HG03520 (cell line): ENCODE data around the gene KCNA2.

Experiments
- ATAC-seq: cut with Tn5 transposase; IDR thresholded peaks from one replicate; pipeline ENCODE4 v1.9.1; 2021; ENCODE audit warnings: mild to moderate bottlenecking, moderate library complexity; ENCODE audit not compliant: unreplicated experiment

KCNA2 gene

DNA sequence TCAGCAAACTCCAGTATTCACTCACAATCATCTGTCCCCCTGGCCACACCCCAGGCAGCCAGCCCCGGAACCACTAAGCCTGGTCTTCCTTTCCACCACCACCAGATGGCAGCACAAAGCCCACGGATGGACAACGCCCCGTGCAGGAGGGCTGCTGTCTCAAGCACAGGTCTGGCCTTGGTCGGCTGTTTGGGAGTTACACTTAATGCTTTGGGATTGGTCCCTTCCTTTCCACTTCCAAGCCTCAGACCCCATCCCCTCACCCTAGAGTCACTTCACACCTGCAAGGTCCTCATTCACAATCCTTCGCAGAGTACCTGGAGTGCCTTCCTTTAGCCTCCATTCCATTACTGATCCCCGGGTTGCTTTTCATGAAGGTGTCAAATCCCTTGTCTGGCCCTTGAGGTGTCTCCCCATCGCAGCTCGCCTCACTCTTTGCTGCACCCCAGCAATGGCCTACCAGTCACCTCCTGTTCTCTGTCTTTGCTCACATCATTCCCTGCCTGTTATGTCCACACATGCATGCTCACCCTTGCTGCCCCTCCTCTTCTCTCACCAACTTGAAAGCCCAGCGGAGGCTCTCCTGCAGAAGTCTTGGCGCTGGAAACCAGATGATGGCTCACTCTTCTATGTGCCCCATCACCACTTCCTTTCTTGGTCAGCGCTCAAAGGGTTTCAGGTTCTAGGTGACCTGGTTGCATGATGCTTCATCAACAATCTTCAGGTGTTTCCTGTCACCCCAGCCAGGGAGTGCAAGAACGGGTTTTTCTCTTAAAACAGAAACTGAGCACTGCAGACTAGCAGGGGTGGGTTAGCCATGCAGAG lies 24.9 kb upstream of the KCNA2 start:
- ATAC-seq, result peak; percentile 43

DNA sequence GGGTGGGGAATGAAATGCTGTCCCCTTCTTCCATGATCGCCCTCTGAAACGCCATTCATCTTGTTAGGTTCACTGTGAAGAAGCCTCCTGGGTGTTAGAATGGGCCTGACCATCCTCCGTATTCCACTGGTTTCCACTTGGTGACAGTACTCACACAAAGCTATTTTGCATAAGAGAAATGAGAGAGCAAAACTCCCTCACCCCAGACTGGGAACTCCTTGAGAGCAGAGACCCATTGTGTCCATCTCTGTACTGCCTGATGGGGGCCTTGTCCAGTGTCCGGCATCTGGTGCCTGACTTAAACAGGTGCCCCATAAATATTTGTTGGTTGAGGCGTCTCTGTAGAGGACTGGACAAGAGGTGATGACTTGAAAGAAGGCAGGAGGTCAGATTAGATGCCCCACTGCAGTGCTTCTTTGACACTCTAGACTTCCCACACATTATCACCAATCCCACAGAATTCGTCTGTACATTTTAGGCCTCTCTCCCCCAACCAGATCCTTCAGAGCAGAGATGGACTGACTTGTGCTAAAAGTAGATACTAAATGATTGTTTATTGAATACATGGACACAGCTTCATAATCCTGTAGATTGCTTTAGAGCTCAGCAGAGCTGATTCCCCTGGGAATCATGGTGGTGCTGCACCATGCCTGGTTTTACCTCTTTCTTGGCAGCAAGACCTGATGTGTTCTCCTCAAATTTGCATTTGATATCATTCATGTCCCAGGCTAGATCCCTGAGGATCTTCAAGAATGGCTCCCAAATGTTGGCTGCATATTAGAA lies 22.4 kb upstream of the KCNA2 start:
- ATAC-seq, result no peak

DNA sequence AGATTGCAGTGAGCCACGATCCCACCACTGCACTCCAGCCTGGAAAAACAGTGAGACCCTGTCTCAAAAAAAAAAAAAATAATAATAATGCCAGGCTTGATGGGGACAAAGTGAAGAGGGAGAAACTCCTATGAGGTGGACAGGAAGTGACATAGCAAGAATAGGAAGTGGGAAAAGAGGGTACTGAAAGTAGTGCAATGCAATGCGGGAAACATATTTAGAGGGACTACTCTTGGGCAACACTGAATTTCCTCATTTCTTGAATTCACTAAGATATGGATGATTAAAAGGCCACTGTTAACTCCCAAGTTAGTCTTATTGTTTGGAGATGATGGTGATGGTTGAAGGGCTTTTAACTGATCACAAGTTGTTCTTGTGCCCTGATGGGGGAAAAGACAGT lies 21.6 kb upstream of the KCNA2 start:
- ATAC-seq, result no peak

DNA sequence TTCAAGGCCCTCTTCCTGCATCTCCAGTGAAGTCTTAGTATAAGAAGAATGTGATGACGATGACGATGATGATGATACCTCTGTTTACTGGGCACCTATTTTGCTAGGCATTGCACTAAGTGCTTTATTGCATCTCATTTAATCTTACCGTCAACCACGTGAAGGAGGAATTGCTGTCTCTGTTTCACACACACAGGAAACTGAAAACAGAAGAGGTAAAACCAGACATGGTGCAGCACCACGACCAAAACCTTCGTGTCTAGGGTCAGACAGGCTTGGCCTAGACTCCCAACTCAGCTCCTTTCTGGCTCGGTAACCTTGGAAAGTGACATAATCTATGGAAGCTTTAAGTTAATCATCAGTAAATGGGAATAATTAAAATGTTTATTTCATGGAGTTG lies 20.7 kb upstream of the KCNA2 start:
- ATAC-seq, result no peak

DNA sequence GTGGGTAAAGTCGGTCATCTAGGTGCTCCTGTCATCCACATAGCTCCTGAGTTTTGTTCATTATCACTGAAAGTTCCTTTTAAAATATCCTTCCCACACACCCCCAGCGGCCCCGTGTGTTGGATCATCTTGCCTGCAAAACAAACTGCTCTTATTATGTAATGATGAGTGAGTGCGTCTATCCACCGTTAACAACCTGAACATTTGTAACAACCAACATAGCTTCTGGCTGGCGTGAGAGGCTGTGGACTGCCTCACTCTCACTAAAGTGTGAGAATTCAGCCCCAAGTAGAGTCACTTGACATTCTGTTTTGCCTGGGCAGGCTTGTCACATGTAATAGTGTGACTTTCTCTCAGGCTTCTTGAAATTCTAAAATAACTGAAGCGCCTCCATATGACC lies 14.5 kb upstream of the KCNA2 start:
- no peak for ATAC-seq

DNA sequence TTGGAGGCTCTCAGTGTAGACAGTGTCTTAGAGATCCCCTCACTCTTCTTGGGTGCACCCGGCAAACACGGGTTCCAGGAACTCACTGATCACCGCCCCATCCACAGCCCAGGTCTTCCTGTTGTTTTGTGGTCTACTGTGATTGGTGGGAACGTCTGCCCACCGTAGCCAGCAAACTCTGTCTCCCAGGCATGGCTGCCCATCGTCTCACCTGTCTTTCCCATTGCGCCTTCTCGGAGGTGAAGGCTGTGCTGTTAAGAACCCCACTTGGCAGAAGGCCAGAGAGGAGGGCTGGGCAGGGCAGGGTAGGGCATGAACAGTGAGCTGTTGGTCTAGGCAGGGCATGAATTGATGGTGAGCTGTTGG lies 14.1 kb upstream of the KCNA2 start:
- no peak for ATAC-seq

DNA sequence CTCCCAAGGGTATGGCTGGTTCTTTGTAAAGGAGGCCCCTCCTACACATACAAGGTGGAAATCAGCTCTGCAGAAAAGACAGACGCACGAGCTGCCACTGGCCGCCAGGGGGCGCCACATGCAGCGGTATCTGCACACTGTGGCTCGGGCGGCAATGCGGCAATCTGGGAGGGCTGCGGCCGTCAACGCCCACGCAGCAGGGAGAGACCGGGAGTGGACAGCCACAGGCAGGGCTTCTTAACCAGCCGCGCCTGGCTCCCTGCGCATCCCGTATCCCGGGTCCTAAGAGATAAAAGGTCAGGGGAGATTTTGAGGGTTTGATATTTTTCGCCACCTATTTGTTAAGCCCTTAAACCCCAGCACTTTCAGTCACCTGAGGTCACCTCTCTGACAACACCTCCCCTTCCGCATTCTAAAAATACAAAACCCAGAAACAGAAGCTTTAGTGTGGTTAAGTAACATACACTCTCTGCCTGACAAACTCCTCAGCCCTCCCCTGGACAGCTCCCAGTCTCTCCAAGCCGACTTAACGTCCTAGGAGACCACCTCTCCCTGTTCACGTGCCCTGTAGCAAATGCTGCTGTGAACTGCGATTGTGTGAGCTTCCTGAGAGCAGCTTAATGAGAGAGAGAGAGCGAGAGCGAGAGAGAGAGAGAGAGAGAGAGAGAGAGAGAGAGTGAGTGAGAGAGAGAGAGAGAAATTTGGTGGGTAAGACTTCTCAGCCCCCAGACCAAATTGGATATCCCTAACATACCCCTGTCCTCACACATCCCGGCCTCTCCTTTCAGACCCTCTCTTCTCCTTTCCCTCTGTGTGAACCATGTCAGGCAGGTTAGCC lies 13.5 kb upstream of the KCNA2 start:
- ATAC-seq, result peak; percentile 80

DNA sequence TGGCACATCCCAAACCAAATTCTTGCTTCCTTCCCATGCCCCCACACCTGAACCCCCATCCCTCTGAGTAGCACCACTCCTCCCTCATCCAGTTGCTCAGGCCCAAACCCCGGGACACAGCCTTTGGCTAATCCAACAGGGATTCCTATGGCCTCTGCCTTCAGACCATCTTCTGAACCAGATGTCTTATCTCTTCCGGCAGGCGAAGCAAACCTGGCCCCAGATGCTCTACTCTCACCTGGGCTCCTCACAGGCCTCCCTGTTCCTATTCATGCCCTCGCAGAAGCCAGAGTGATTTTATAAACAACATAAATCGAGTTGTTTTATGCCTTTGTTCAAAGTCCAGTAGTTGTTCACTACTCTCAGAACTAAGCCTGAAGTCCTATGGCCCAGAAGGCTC lies 12.5 kb upstream of the KCNA2 start:
- no peak for ATAC-seq

DNA sequence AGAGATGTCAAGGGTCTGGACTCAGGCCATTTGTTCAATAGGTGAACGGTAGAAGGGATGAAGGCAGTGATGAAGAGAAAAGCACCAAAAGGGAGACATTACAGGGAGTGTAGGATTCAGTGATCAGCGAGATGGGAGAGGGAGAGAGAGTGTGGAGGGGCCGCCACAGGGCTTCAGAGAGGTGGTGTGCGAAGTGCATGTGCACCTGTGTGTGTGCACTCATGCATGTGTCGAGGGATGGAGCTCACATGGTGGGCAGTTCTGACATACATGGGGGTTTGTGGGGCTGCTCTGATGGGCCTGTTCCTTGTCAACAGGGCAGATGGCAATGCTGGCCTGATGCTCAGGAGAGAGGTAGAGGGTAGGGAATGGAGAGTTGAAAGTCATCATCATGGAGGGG lies 11.4 kb upstream of the KCNA2 start:
- no peak for ATAC-seq

DNA sequence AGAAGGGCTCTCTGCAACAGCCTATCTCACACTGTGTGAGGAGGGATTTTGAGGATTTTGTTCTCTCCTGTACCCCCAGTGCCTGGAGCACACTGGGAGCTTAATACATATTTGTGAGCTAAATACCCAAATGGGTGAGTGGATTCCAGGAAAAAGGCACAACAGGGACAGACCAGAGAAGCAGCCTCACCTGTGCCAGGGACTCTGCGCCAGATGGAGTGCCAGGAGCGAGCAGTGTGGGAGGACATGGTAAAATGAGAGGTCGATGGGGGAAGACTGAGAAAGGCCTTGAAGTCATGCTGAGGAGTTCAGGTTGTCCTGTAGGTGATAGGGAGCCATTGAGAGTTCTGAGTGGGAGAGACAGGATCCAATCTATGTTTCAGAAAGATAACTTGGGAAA lies 11.0 kb upstream of the KCNA2 start:
- no peak for ATAC-seq

DNA sequence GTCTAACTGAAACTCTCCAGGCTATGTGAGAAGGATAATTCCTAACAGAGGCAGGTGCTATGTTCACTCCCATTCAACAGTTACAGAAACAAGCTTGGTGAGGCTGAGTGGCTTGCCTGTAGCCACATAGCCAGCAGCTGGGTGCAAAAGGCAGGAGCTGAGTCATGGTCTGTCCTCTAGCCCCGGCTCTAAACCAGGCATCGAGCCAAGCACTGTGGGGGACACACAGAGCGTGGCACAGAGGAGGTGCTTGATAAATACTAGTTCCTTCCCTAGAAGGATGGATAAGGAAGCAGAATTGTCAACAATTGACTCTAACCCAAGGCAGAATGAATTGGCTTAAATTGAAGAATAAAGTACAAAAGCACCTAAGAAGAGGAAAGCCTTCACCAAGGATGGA lies 10.4 kb upstream of the KCNA2 start:
- ATAC-seq, result no peak

DNA sequence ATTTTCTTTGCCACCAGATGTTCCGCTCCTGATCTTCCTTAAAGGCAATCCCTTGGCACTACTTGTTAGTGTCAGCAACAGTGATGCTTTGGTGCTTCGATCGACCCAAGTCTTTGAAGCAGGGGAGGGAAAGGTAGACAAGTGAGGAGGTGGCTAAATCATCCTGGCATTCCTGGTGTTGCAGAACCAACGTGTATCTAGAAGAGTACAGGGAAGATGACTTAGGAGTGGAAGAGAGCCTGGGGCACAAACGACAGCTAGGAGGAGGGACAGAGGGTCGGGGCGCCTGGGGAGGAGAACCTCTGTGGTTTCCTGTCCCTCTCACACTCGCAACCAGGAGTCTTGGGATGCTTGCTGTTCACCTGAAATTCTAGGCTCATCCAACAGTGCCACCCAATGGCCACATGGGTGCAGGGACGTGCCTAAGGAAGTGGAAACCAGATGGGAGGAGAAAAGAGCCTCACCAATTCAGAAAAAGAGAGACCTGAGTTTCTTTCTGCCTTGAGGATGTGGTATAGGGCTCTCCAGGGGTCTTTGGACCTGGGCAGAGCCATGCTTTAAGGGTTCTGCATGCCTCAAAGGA lies 9.5 kb upstream of the KCNA2 start:
- ATAC-seq, result no peak

DNA sequence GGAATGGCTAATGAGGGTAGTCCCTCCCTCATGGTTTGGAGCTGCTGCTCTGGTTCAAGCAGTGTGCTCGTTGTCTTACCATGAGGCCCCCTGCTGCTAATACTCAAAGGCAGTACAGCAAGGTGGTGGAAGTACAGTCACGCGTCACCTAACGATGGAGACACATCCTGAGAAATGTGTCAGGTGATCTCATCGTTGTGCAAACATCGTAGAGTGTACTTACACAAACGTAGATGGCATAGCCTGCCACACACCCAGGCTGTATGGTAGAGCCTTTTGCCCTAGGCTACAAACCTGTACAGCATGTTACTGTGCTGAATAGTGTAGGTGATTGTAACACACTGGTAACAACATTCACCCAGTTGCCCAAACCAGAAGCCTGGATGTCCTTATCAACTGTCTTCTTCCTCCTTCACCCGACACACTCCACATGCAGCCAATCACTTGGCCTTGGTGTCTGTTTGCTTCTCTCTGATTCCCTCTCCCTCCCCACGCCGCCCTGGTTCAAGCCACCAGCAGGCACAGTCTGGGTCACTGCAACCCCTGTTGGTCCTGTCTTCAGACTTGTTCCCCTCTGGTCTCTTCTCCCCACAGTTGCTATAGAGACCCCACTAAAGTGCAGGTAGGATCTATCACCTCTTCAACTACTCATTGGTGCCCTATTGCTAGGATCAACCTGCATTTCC lies 6.0 kb upstream of the KCNA2 start:
- ATAC-seq, result no peak

DNA sequence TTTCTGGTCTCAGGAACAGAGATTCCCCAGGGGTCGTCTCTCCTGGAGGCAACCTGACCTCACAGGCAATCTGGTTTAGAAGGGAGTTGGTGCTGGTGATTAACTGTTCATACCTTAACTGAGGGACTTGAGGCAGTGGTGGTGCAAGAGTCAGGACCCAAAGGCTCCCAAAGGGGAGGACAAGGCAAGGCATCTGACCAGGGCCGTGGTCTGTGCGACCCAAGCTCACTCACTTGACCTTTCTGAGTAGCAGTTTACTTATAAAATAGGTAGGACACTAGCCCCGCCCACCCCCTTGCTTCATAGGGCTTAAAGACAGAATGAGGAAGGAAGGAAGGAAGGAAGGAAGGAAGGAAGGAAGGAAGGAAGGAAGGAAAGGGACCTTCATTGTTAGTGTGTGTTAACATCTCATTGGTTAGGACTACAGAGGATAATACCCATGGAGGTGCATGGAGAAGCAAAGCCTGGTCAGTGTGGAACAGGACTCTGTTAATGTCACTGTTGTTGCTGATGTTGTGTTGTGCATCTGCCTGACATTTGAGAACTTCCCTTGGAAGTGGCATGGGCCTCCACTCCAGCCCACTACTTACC lies 4.6 kb upstream of the KCNA2 start:
- ATAC-seq, result no peak

DNA sequence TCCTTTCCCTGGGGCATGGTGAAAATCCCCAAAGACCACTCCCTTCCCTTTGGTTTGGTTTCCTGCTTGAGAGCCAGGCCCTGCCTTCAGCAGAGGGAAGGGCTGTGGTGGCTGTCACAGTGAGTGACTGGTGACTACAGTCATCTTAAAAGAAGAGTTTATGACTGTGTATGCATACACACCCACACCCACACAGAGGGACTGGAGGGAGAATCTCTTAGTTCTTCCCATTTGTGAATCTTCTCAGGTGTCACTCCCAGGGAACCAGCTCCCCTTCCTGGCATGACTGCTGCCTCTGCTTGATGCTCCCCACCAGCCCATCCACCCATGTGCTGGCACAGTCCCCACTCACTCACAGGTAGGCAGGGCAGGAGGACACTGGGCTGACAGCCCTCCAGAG lies 3.9 kb upstream of the KCNA2 start:
- ATAC-seq, result no peak

DNA sequence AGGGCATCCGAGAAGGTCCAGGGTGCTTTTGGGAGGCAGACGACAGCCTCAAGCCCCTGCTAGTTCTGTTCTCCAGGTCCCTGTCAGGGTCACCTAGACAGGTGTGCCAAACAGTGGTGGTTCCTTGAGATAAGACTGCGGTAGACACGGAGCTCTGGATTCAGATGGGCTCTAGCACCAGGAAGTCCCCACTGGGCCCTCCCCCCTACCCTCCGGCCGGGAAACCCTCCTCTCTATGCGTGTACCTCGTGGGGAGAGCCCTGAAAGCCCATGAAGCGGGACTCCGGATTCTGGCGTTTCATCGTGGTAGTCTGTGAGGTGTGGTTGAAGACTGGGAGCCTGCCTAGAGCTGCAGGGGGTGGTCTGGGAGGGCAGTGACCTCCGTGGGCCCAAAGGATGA lies 2.1 kb upstream of the KCNA2 start:
- ATAC-seq, result no peak

DNA sequence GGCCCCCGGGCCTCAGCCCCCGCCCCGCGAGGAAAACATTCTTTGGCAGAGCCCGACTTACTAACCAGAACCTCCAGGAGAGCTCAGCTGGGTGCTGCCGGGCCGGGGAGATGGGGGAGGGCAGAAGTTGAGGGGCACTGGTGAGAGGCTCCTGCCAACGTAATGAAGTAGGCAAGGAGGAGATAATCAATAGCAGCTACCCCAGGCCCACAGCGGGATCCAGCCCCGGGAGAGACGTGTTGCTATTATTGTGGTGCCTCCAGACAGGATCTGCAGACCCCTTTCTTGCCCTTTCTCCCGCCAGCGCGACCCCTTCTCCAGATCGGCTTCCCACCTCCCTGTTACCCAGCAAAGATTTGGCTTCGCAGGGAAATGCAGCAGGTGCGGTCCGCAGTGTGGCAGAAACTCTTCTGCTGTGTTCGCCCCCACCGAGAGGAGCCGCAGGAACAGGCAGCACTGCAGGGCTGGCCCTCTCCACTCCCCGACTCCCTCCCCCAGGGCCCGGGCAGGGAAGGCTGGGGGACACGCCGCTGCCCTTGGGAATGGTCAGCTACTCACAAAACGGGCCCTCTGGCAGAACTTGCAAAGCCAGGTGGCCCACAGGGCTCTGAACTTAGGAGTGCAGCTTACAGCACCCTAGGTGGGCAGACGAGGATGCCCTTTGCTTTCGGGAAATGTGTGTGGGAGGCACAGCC lies 1.5 kb upstream of the KCNA2 start:
- no peak for ATAC-seq

DNA sequence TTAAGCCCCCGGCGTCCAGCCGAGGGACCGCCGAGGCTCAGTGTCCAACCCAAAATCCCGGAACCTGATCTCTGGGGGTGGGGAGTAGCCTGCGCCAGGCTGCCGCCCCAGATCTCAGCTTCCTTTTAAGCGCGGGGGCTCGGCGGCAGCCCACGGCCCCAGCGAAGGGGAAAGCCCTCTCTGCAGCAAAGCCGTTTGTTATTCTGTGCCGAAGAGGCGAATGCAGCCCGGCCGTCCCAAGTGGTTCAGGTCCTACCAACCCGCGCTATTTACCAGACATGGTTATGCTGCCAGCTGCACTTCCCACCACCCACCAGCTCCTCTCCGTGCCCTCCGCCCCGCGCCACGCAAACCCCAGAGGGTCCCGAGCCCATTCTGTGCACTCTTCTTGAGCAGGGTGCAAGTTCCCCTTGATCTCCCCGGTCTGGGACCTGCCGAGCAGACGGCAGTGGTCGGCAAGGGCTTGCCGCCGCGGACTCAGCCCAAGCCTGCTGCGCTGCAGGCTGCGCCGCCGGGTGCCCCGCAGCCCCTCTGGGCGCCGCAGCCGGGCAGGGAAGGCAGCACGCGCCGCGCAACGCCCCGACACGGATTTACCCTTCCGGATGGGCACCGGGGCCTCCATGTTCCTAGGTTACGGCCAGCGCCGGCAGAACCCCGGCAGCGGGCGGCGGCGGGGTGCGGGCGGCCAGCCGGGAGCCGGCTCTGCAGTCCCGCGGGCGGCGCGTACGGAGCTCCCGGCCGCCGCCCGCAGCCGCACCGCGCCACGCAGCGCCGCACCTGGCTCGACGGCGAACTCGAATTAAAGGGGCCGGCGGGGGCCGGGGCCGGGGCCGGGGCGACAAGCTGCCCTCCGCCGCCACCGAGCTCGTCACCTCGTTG lies 738 bp upstream of the KCNA2 start:
- no peak for ATAC-seq

DNA sequence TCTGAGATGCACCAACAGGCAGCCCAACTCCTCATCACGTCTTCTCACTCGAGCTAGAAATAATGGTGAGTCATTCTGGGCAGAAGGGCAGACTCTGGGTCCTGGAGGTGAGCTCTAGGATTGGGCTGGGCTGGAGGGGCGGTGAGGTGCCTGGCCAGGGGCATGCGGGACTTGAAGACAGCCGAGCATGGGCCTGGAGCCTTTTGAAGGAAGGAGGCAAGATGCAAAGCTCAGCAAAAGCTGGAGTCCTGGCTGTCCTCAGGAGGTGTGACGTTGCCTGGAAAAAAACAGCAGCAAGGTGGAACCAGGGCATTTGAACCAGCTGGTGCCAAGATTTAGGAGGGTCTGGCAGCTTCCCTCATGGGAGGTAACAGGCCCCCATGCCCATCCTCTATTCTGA lies 712 bp downstream of the KCNA2 start:
- ATAC-seq, result no peak
